ENCODE measurements around the gene PAQR5.

PAQR5 gene

DNA sequence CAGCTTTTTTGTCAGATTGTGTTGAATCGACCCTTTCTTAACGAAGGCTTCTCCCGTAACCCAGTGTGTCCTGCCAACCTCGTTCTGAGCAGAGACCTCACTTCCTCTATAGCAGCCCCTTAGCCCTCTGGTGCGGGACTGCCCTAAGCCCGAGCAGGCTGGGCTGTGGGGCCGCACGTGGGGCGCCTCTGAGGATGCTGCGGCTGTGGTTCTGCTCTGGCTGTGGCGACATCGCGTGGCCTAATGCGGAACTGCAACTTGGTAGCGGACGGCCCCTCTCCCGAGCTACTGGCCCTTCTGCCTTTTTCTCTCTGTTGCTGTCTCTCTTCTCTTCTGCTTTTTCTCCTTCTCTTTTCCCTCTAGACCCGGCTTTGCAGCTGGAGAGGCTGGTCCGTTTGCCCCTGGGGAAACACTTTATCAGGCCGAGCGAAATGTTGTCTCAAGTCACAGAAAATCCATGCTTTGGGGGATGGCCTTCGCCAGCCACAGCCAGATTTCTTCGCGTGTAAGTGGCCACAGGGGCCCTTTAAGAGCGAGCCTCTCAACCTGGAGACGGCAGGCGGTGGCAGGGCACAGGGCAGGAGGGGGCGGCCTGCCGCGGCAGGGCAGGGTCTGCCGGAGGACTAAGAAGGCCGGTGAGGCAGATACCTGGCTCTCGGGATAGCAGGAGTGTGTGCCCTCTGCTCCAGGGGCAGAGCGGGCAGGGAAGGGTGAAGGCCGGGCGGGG is 96.0 kb downstream of the PAQR5 start:
- DNase-seq = peak; percentile 76

DNA sequence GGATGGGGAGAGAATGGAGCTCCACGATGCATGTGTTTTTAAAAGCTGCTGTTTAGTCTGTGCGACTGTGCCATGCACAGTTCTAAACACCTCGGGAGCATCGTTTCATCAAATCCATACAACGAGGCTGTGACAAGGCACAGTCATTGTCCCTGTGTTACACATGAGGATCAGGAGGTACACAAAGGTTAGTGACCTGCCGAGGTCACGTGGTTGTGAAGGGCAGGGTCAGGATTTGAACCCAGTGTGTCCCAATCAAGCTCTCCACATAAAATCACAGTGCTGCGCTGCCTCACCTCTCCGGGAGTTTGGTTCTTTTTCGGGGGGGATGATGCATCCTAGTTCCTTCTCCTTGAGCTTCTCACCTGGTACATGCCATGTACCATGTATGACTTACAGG is 96.7 kb downstream of the PAQR5 start:
- DNase-seq = no peak

DNA sequence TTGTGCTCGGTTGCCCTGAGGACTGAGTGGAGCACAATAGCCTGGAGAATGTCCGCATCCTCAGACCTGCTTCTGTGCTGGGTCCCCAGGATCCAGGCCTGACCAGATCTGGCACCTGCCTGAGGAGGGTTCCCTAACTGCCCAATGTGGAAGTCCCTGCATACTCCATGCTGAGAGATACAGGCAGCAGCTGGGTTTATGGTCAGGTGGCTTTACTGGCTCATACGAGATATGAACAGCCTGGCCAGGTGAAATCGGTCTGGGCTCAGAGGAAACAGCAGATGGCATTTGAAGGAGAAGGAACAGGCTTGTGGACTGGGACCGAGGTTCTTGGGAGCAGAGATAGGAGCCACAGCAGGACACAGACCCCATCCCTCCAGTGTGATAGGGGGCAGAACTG is 97.3 kb downstream of the PAQR5 start:
- no peak for DNase-seq

DNA sequence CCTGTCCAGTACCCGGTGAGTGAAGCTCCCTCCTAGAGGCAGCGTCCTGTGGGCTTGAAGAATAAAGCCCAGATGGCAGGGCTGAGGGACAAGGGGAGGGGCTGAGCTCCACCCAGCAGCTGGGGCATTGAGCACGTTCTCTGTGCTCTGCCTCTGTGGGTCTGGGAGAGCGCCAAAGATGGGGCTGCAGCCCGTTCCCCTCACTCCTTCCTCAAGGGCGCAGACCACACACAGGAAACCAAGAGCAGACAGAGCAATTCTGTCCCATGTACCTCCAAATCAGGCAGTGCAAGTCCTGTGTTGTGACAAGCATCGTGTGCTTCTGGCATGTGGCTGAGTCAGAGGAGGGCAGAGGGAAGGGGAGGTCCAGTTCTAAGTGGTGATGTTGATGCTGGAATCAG is 99.8 kb downstream of the PAQR5 start:
- DNase-seq = no peak

DNA sequence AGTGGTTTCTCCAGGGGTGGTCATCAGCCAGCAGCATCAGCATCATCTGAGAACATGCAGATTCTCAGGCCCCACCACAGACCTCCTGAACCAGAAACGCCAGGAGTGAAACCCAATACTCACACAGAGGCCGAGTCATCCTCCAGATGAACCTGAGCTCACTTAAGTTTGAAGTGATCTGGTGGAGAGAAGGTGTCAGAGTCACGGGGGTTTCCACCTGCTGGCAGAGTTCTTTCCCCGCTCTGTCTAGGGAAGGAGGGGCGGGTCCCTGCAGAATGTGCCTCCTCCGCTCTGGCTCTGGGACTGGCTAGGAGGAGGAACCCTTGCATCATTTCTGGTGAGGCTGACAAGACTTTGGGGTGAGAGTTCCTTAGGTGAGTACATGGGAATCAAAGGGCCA is 102.1 kb downstream of the PAQR5 start:
- no peak for DNase-seq

DNA sequence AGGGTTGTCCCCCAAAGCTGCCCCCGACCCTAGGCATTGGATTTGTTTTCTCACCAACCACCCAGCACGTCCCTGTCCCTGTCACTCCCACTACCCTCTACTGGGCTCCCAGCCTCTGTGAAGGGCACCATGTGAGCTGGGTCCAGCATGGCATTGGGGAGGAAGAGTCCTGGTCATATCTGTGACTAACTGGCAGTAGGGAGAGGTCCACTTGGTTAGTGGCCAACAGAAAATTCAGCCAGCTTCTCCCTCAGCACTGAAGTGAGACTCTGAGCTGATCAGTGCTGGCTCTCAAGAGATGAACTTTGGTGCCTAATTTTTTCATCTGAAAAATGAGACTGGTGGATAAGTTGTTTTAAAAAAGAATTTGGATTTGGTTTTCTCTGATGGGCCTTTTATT is 104.1 kb downstream of the PAQR5 start:
- no peak for DNase-seq

DNA sequence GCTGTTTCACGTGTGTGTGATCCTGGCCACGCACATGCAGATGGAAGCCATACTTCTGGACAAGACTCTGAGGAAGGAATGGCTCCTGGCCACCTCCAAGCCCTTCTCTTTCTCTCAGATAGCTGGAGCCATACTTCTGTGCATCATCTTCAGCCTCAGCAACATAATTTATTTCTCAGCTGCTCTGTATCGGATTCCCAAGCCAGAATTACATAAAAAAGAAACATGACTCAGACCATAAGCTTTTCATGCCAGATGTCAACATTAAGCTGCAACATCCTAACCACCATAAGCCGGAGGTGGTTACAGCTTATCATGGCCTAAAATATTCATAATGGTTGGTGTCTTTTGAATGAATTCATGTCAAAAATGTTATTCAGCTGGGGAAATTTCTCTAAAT is 104.9 kb downstream of the PAQR5 start:
- no peak for DNase-seq

DNA sequence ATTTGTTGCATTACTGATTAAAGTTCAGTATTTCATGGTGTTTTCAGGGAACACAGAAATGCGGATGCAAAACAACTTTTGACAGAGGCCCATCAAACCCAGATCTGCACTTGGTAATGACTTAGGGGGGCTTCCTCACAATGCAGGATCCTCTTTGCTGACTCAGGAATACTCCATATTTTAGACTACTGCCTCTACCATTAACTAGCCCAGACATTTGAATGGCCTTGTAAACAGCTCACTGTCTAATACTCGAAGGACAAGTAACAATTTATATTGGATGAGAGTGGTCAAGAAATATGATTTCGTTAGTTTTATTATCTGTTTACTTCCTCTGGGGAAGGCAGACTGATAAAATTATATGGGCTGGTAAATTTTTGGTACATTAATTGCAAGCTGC is 106.4 kb downstream of the PAQR5 start:
- DNase-seq = no peak

DNA sequence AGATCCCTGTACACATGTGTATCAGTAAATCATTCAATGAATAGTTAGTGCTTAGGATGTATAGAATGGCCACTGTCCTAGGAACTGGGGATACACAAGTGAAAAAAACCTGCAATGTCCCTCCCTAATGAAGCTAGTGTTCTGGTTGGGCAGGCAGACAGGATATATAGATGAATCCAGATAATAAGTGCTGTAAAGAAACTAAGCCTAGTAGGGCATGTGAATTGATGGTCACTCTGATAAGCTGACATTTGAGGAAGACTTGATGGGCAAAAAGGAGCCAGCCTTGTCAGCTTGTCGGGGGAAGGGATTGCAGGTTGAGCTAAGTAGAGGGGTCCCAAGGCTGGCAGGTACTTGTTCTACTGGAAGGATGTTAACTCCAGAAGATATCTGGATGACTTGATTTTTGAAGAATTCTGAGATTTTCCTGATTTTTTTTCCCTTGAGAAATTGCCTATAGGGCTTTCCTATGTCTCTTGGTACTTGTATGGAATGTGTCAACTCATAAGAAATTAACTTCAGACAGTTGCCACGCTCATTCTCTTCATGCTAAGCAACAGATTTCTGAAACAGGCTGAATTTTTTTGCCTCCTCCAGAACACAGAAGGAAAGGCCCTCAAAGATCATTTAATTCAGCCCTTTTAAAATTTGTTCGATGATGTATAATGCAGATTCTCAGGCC is 109.1 kb downstream of the PAQR5 start:
- no peak for DNase-seq

DNA sequence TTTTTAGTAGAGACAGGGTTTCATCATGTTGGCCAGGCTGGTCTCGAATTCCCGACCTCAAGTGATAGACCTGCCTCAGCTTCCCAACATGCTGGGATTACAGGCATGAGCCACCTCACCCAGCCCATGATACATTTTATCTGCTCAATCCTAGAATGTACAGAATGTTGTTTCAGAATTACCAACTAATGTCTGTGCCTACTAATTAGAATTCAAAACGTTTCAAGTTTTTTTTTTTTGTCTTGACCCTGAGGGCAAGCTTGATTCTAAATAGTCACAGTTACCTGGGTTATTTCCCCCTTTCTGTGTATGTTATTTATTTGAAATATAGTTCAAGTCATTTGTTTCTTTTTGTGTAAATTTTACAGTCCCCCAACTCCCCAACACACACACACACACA is 110.1 kb downstream of the PAQR5 start:
- no peak for DNase-seq

DNA sequence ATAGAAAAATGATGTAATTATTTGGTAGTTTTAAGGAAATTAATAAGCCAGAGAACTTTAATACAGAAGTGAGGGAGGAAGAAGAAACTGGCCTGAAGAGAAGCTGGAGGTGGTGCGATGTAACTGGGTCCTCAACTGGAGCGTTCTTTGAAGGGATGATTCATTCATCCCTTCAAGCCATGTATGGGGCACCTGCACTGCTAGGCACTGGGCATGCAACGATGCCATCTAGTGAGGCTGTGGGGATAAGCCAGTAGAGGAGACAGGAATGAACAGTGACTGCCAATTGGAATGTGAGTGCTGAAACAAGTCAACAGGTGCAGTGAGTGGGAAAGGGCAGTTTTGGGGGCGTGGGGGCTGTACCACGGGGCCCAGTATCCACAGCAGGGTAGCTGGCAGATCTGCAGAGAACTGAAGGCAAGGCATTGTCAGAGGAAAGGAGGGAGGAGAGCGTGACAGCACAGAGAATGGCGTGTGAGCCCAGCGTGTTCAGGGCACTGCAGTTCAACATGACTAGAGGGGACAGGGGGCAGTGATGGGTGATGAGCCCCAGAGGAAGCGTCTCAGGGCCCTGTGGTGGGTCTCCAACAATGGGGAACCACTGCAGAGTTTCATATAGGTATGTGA is 111.6 kb downstream of the PAQR5 start:
- no peak for DNase-seq

DNA sequence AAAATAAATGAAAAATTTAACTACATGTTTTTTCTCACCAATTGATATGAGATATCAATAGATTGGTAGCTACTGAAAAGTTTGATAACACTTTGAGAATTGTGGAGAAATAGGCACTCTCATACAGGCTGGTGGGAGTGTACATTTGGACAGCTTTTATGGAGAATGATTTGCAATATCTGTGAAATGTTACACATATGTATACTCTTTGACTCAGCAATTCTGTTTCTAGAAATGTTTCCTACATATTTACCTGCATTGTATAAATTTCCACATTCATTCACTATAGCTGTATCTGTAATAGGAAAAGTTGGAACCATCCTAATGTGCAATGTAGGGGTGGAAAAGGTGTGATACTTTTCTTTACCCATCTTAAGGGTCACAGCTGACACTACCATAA is 113.6 kb downstream of the PAQR5 start:
- no peak for DNase-seq

DNA sequence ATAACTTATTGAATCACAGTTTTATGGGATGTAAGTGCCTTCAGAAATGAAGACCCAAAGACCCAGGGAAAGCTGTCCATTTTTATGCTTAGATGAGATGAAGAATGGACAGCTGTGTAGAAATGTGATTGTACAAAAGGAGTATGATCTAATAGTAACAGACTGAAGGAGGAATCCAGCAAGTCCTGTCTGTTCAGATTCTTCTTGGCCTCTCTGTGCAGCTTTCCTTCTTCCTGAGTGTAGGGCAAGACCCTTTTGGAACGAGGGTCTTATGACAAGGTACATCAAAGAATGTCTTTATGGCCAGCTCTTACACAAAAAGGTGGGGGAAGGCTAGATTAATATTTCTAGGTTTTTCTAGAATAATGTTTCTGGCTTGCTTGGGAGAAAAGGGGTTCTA is 114.0 kb downstream of the PAQR5 start:
- no peak for DNase-seq

DNA sequence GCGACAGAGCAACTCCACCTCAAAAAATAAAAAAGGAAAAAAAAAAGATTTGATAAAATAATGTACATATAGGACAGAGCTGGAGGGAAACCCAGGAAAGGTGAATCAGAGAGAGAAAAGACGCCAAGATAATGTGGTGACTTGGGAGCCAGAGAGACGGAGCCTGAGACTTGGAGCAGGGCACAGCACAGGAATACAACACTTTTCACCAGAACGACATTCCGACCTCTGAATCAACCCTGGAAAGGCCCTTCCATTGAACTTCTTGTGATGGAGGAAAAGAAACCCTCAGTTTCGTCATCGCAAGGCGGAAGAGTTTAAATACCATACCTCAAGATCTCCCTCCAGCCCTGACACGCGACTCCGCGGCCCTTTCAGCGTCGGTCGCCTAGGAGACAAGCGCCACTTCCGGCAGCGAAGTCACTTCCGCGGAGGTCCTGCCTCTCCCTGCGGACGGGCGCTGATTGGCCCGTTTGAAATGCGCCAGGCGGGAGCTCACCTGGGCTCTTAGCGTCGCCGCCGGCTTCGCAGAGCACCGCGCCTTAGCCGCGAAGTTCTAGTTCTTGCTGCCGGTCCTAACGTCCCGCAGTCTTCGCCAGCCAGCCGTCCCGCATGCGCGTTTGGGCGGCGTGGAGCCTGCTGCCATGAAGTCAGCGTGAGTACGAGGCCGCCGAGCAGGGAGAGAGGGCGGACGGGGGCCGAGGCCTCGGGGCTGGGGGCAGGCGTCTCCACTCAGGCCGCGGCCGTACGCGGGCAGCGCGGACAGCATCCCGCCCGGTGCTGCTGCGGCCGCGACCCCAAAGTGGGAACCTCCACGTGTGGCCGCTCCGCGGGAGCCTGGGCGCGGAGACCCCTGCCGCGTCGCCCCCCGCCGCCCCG is 115.3 kb downstream of the PAQR5 start, which contains the start of gene KIF23:
KIF23 (plus strand) TSS at position 528 of the 879 bp plus-strand sequence; CDS start at position 645, 117 bp downstream.
- peak; percentile 94 for DNase-seq

DNA sequence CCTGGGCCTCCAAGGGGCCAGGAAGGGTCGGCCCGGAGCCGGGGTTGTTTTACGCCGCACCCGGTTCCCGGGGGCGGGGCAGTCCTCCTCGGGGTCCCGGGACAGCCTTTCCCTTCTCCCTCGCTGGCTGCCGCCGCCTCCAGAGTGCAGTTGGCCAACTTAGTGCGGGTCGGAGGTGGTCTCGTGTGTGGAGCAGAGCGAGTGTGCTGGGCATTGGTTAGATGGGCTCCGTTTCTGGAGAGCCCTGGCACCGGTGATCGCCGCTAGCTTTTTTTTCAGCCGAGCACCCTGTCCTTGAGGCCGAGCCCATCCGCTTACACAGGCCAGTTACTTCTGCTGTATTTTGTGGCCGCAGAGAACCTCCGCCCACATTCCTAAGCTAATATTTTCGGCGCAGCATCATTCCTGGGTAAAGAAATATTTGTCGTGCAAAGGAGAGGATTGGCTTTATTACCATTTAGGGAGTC is 116.0 kb downstream of the PAQR5 start:
- peak; percentile 2 for DNase-seq

DNA sequence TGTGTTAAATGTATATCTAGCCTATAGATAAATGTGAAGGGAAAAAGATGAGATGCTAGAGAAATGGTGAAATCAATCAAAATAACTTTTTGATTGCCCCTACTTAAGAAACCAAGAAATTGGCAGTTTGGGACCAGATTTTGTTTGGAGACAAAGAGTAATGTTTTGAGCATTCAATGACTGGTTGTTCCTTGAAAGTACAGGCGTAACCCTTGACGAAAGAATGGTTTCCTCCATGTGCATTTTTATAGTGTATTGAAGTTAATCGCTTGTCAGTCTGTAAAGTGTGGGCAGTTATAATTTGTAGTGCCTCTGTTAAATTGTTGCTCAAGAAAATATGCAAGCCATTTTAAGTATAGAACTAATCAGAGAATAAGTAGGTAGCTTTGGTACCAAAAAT is 116.7 kb downstream of the PAQR5 start:
- DNase-seq = no peak

DNA sequence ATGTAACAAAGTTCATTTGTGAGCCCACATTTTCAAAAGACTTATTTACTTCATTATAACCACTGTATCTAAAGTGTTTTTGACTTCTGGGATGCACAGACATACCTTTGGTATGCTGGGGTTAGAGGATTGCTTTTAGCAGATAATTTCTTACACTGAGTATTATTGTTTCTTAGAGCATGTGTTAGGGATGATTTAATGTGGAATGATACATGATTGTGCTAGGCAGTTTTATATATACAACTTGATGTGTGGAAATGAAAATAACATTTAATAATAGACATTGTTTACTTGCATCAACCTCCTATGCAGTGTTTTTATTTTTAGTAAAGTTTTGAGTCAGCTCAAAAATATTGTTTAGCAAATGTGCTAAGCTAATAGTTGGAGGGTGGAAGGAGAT is 118.9 kb downstream of the PAQR5 start:
- no peak for DNase-seq

DNA sequence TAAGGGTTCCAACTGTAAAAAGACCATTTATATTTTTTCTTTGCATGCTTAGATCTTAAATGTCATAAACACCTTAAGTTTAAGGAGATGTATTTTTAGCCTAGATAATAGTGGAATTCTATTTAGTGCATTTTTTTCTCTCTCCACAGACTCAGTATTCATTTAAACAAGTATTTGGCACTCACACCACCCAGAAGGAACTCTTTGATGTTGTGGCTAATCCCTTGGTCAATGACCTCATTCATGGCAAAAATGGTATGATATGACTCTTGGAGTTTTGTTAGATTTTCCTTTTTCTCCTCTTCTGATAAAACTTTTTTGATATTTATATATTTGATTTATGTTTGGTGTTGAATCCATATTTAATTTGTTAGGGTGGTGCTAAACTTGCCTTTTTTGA is 122.8 kb downstream of the PAQR5 start:
- no peak for DNase-seq

DNA sequence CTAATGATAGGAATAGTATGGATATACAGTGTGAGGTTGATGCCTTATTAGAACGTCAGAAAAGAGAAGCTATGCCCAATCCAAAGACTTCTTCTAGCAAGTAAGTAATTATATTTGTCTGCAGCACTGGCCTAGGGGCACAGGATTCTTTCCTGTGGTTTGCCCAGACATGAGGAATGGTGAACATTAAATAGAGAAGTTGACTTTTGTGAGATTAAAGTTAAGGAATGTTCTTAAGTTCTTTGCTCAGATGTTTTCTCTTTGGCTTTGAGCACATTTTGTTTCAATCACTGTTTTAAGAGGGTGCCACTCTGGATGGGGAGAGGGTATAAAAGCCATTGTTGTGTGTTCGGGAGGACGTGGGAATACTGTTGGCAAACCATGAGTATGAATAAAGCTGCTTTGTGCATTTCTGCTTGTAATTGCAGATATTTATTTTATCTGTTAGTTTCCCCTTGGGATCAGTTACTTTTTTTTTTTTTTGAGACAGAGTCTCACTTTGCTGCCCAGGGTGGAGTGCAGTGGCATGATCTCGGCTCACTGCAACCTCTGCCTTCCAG is 123.7 kb downstream of the PAQR5 start:
- no peak for DNase-seq

DNA sequence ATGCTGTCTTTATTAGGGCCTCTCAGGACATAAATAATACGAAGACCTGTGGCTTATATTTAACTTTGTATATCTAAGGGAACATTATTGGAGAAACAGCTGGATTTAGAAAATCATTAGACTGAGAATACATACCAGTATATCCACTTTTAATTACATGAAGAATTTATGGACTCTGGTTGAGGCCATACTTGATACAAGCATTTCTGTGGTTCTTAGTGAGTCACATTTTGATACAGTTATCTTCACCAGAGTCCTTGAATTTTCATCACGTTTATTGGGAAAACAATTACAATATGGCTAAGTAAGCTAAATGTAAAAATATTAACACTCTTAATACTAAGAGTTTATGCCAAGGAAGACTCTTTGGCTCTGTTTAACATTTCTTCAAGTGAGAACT is 125.3 kb downstream of the PAQR5 start:
- DNase-seq = no peak

DNA sequence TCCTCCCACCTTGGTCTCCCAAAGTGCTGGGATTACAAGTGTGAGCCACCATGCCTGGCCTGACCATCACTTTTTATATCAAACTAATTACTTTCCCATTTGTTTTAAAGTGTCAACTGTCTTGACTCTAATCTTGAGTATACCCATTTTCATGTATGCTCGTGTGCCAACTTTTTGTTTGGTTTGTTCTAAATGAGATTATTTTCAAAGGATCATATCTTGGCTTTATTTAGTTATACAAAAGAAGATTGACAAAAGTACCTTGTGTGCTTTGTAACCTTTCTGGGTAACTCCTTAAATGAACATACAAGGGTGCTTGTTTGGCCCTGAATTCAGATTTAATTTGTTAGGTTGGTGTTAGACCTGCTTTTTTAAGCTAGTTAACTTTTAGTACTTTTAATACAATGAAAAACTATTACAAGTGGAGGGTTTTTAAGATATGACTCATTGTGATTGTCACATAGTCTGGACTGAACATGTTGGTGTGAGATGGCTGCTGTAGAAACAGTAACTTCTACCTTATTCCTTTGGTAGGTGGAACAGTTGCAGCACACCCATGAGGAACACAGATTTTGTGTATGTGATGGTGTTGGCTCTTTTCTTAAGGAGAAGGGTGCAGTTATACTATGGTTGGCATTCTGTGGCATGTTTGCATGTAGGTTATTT is 126.2 kb downstream of the PAQR5 start:
- no peak for DNase-seq

DNA sequence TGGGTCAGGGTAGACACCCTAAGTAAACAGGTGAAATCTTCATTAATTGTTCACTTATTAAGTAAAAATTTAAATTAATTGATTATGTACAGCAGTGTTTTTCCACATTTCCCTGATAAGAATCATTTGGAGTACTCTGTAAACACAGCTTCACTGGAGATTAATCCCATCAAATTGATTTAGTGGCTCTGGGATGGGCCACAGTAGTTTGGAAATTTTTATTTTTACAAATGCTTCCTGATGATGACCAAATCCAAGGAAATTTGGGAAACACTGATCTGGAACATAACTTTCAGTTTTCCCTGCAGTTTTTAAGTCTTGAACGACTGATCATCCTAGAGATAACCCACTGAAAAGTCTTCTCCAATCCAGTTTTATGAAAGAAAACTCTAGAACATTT is 135.1 kb downstream of the PAQR5 start:
- no peak for DNase-seq

Measured in CD4-positive, alpha-beta T cell treated with Interleukin-21 for 1 hour (primary cell).